ENCODE results near the gene BCAS3. TPM values are rescaled to one million over a fixed set of nuclear protein-coding genes. Genes with fewer than 3 reads are reported as not detected.

The BCAS3 gene
- total RNA-seq, 1 experiment from 2014 or later: 26.3 TPM

- POLR2A ChIA-PET: no interaction called here
- H3K27me3 ChIP-seq (ENCODE audit: insufficient read depth, low read length): no peaks in the 10 kb centered on the region
- H2AFZ ChIP-seq (ENCODE audit: low read depth, low read length, poor library complexity, severe bottlenecking): no peak overlapping the region
- no peak overlapping the region for H3K9ac ChIP-seq (ENCODE audit: low read length)
- no peaks in the 10 kb centered on the region for H3K36me3 ChIP-seq (ENCODE audit: control insufficient read depth in 1 of 2, insufficient read depth in 2 of 2, low read length in 2 of 2)
- H3K79me2 ChIP-seq (ENCODE audit: insufficient read depth, low read length): no peaks in the 10 kb centered on the region
- H3K4me3 ChIP-seq (replicated peaks in 1 of 2; ENCODE audit: low read depth in 1 of 2, low read length in 2 of 2): no peak overlapping the region
- H3K9me2 ChIP-seq (ENCODE audit: insufficient read depth): no peaks in the 10 kb centered on the region
- BruUV-seq (replicated peaks): no TSS peak
- DNase-seq (ENCODE audit: low read depth, low spot score) (no peak), ATAC-seq (no peak)
- peaks cover 0 to 4% of the 10 kb centered on the region in 2 experiments; a peak in 1 of 4 replicates for H3K4me1 ChIP-seq (ENCODE audit: control insufficient read depth in 1 of 2, insufficient read depth in 2 of 2, low read length in 2 of 2)
- no peaks in the 10 kb centered on the region for H3K9me3 ChIP-seq (ENCODE audit: control insufficient read depth in 1 of 2, insufficient read depth in 1 of 2, low read depth in 1 of 2, low read length in 2 of 2)
- CTCF ChIA-PET: no interaction called here
- no peak overlapping the region for H3K27ac ChIP-seq (ENCODE audit: low read depth, low read length)
- intact Hi-C loops (cut with micrococcal nuclease): no loop called here
- no peaks in the 10 kb centered on the region for H4K20me1 ChIP-seq (ENCODE audit: insufficient read depth)
- RAD21 ChIA-PET (ENCODE audit: low non-redundant PET in 1 of 2, low total read pairs in 2 of 2, uncharacterized antibody in 2 of 2, unreplicated experiment in 2 of 2): no interaction called here
- H3K4me2 ChIP-seq (ENCODE audit: low read length): no peak overlapping the region
- no peak for TF ChIP-seq RAD21 (IDR thresholded peaks at IDR 0.05; ENCODE audit: low read depth)
- no peak for TF ChIP-seq ZFX (IDR thresholded peaks at IDR 0.05)
- no peak for TF ChIP-seq YY1 (IDR thresholded peaks at IDR 0.05; ENCODE audit: extremely low read depth, insufficient replicate concordance, low read depth, low read length)
- no peak for TF ChIP-seq ELF1 (IDR thresholded peaks at IDR 0.05; ENCODE audit: borderline replicate concordance, low read depth)
- TF ChIP-seq FOSL1 (IDR thresholded peaks at IDR 0.05; ENCODE audit: low read depth): no peak
- TF ChIP-seq EZH2 (IDR thresholded peaks at IDR 0.05): no peak
- no peak for TF ChIP-seq MAX (IDR thresholded peaks at IDR 0.05)
- TF ChIP-seq REST (IDR thresholded peaks at IDR 0.05; ENCODE audit: low read depth): no peak
- no peak for TF ChIP-seq ATF3 (IDR thresholded peaks at IDR 0.05)
- TF ChIP-seq SIN3A (IDR thresholded peaks at IDR 0.05; ENCODE audit: low read depth): no peak
- no peak for TF ChIP-seq ZNF274 (IDR thresholded peaks at IDR 0.05; ENCODE audit: low read depth, low read length)
- TF ChIP-seq CTCF (IDR thresholded peaks at IDR 0.05 in 2 of 3, conservative IDR thresholded peaks at IDR 0.05 in 1 of 3; ENCODE audit: borderline replicate concordance in 1 of 3, insufficient read depth in 1 of 3, low read depth in 2 of 3, low read length in 2 of 3): no peak
- TF ChIP-seq SRF (IDR thresholded peaks at IDR 0.05; ENCODE audit: low read depth): no peak
- TF ChIP-seq EZH2phosphoT487 (IDR thresholded peaks at IDR 0.05; ENCODE audit: borderline replicate concordance): no peak
- TF ChIP-seq ZBTB33 (IDR thresholded peaks at IDR 0.05; ENCODE audit: extremely low read depth, insufficient replicate concordance, low read length): no peak
- TF ChIP-seq SP1 (IDR thresholded peaks at IDR 0.05; ENCODE audit: low read depth): no peak
- no peak for TF ChIP-seq POLR2AphosphoS5 (IDR thresholded peaks at IDR 0.05; ENCODE audit: low read depth, low read length)
- TF ChIP-seq CEBPB (IDR thresholded peaks at IDR 0.05; ENCODE audit: low read depth): no peak
- no peak for TF ChIP-seq POLR2A (IDR thresholded peaks at IDR 0.05; ENCODE audit: borderline replicate concordance, extremely low read depth, insufficient read depth, insufficient read length)
- TF ChIP-seq JUND (IDR thresholded peaks at IDR 0.05): no peak
Measured at GRCh38 chr17:61285526-61286320, 608.1 kb downstream of the BCAS3 start.

All from HCT116 (cell line).